PFSK-1 (cell line): ENCODE results near the gene ASIC3.

Experiments used
- FOXP2 ChIP-seq: optimal IDR thresholded peaks from 2 replicates; pipeline ENCODE3; 2011; ENCODE audit warnings: borderline replicate concordance, control low read depth, inconsistent platforms; ENCODE audit not compliant: insufficient read depth; ENCODE audit errors: extremely low read length, extremely low read depth
- POLR2AphosphoS5 ChIP-seq: IDR thresholded peaks from 2 replicates; pipeline ENCODE4 v1.6.1; 2012; ENCODE audit warnings: low read depth, mild to moderate bottlenecking, control low read depth, low read length, moderate library complexity
- SIN3A ChIP-seq: IDR thresholded peaks from 2 replicates; pipeline ENCODE4 v1.6.1; 2012; ENCODE audit warnings: mild to moderate bottlenecking, low read length, moderate library complexity, borderline replicate concordance; ENCODE audit not compliant: insufficient read depth
- TAF1 ChIP-seq: IDR thresholded peaks from 2 replicates; pipeline ENCODE4 v1.6.1; 2012; ENCODE audit warnings: low read length, control low read depth, borderline replicate concordance; ENCODE audit not compliant: insufficient read depth
- TF ChIP-seq, protein P1 (sequence below), 2 experiments: IDR thresholded peaks; 2 replicates each; pipeline versions ENCODE4 v1.6.1 to v1.8.0; 2011 to 2012; ENCODE audit warnings: low read depth in 2 of 2, low read length in 2 of 2, control low read depth in 1 of 2, inconsistent platforms in 1 of 2, mild to moderate bottlenecking in 1 of 2, moderate library complexity in 1 of 2; ENCODE audit not compliant: insufficient read depth in 1 of 2

ASIC3 gene

GRCh38 chr7:151018421-151019129 lies 29.8 kb upstream of the ASIC3 start:
- TF ChIP-seq TAF1: no peak
- TF ChIP-seq SIN3A: no peak
- no peak for TF ChIP-seq POLR2AphosphoS5
- TF ChIP-seq, protein P1, sequence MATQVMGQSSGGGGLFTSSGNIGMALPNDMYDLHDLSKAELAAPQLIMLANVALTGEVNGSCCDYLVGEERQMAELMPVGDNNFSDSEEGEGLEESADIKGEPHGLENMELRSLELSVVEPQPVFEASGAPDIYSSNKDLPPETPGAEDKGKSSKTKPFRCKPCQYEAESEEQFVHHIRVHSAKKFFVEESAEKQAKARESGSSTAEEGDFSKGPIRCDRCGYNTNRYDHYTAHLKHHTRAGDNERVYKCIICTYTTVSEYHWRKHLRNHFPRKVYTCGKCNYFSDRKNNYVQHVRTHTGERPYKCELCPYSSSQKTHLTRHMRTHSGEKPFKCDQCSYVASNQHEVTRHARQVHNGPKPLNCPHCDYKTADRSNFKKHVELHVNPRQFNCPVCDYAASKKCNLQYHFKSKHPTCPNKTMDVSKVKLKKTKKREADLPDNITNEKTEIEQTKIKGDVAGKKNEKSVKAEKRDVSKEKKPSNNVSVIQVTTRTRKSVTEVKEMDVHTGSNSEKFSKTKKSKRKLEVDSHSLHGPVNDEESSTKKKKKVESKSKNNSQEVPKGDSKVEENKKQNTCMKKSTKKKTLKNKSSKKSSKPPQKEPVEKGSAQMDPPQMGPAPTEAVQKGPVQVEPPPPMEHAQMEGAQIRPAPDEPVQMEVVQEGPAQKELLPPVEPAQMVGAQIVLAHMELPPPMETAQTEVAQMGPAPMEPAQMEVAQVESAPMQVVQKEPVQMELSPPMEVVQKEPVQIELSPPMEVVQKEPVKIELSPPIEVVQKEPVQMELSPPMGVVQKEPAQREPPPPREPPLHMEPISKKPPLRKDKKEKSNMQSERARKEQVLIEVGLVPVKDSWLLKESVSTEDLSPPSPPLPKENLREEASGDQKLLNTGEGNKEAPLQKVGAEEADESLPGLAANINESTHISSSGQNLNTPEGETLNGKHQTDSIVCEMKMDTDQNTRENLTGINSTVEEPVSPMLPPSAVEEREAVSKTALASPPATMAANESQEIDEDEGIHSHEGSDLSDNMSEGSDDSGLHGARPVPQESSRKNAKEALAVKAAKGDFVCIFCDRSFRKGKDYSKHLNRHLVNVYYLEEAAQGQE (IDR thresholded peaks at IDR 0.05; ENCODE audit: insufficient read depth in 1 of 2, low read depth in 2 of 2, low read length in 2 of 2): no peak
- TF ChIP-seq FOXP2: no peak

DNA sequence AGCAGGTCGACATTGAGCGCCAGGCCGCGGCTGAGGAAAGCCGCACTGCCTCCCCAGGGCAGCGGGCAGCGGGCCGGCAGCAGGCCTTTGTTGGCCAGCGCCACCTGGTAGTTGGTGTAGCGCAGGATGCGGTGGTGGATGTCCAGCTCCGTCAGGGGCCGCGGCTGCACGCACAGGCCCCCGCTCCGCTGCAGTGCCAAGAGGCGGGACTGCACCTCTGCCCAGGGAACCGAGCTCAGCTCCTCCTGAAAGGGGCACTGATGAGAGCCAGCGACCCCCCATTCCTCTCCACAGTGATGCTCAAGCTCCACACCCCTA lies 29.2 kb upstream of the ASIC3 start:
- no peak for TF ChIP-seq FOXP2
- TF ChIP-seq SIN3A: no peak
- TF ChIP-seq, protein P1 (IDR thresholded peaks at IDR 0.05; ENCODE audit: insufficient read depth in 1 of 2, low read depth in 2 of 2, low read length in 2 of 2): no peak
- TF ChIP-seq POLR2AphosphoS5: no peak
- no peak for TF ChIP-seq TAF1

- TF ChIP-seq TAF1 (no peak), FOXP2 (no peak), POLR2AphosphoS5 (no peak), SIN3A (no peak)
- TF ChIP-seq, protein P1 (IDR thresholded peaks at IDR 0.05; ENCODE audit: insufficient read depth in 1 of 2, low read depth in 2 of 2, low read length in 2 of 2): no peak
These were observed 28.1 kb upstream of the ASIC3 start for GRCh38 chr7:151020231-151020630.

- TF ChIP-seq POLR2AphosphoS5: no peak
- TF ChIP-seq FOXP2: no peak
- TF ChIP-seq SIN3A: no peak
- TF ChIP-seq, protein P1 (IDR thresholded peaks at IDR 0.05; ENCODE audit: insufficient read depth in 1 of 2, low read depth in 2 of 2, low read length in 2 of 2): no peak
- TF ChIP-seq TAF1: no peak
These were observed 25.1 kb upstream of the ASIC3 start for GRCh38 chr7:151023232-151023631.
